Activated T-helper 1 cell treated with anti-CD3 and anti-CD28 coated beads, Interleukin-2, amount 50 U/mL, for 16 hours (primary cell): ENCODE measurements around the gene UBE2F.
"Not testable (repeated sequence)": the region's sequence is repeated elsewhere in the genome, so short reads cannot be mapped to it uniquely, and the experiment has no call there.

ENCODE experiments used
- DNase-seq, 2 donors: peaks; one replicate each; pipeline ENCODE4 v3.0.0-alpha.2; 2020; ENCODE audit warnings: low read depth in 1 of 2, low spot score in 1 of 2

Gene UBE2F

DNA sequence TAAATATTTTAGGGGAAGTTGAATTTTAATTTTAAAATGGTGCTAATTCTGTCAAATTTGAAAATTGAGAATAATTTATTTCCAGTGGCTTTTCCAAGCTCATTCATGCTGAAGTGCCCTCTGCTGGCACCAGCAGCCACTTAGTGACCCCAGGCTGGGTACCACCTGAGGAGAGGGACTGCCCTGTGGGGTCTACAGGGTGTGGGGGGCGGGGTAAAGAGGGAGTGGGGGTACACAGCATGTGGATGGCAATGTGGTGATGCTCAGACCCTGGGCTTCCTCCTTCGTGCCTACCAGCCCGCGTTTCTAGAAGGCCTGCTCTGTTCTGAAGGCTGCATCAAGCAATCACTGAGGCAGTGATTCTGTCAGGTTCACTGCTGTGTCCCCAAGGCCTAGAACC, 48.9 kb downstream of the UBE2F start:
- DNase-seq, result no peak

DNA sequence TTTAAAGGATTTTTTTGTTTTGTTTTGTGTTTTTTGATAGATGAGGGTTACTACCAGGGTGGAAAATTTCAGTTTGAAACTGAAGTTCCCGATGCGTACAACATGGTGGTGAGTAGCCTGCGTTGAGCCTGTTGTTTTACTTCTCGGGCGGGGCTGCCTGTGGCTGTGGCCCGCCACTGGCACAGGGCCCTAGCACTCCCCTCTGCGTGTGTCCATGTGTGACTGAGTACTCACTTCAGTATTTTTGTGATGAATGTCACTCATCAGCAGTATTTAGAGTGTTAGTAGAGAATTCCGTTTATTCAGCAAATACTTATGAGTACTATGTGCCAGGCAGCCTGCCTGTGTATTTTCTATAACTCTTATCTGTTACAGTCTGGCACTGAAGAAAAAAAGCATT, 49.7 kb downstream of the UBE2F start:
- no peak for DNase-seq

DNA sequence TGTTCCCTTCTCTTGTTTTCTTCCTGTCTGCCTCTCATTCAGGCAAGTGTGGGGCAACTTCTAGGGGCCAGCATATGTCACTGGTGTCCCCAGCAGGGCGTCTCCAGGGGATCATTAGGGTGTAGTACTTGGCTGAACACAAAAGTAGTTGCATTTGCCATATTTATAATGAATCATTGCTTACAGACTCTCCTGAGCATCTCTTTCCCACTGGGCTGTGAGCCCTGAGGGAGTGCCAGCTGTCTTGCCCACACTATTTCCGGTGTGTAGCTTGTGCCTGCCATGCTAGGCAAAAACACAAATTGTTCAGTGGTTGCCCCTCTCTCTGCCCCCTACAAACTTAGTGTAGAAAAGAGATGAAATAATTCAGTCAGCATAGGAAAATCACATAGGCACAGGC, 53.1 kb downstream of the UBE2F start:
- no peak for DNase-seq

DNA sequence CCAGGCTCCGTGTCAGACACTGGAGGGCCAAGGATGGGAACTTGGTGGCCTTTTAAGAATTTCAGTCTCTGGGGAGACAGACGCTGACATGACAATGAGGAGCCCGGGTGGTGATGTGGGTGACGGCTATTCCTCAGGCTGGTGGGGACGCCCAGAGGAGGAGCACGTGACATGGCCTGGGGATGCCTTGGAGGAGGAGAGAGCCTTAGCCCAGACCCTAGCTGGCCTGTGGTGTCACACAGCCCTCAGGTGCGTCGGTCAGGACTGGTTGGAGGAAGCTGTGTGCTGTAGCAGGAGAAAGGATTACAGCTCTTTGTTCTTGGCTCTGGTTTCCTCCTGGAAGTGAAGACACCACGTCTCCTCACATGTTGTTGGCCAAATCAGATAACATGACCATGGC, 54.0 kb downstream of the UBE2F start:
- no peak for DNase-seq

DNA sequence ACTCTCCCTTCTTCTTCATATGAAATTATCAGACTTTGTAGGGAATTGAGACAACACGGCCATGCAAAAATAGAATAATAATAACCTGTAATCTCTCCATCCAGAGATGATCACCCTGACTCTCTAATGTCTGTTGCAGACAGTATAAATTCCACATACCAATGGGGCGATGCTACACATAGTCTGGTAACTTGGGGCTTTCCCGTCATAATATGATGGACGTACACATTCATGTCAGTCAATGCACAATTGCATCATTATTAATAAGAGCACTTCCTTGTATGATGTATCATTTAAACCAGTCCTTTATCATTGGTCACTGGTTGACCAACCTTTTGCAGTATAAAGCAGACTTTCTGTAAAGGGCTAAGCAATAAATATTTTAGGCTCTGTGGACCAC, 54.5 kb downstream of the UBE2F start:
- no peak for DNase-seq

DNA sequence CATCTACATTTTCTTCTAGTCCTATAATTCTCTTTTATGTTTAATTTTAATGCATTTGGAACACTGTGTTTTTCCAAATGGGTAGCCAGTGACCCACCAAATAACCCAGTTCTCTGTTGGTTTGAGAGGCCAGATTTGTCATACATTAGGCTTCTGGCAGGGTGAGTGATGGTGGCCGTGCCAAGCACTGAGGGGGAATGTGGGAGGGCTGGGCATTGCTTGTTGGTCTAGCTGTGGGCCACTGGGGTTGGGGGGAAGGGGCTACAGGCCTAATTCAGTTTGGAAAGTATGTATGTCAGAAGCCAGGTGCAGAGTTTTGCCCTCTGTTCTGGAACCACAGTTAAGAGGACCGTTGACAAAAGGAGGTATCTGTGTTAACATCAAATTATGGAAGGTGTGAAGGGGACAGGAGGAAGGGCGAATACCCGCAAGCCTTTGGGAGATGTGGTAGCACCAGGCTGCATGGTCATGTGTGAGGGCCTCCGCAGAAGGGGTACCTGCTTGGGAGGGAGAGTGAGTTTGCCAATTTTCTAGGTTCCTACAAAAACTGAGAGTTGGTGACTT, 55.9 kb downstream of the UBE2F start:
- DNase-seq, result no peak

DNA sequence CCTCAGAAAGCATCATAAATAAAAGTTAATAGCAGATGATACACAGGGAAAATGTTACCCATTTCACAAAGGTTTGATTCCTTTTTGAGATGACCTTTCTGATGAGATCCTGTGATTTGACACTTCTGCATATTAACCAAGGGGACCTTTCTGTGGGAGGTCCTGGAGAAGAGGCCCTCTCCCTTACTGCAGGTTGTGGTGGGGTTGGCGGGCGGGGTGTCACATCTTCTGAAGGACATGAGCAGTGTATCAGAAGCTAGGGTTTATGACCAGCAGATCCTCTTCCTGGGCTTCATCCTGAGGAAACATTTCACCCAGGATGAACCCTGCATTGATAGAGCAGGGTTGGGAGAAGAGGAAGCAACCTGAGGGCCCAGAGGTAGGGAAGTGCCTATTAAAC, 56.8 kb downstream of the UBE2F start:
- DNase-seq, result no peak

DNA sequence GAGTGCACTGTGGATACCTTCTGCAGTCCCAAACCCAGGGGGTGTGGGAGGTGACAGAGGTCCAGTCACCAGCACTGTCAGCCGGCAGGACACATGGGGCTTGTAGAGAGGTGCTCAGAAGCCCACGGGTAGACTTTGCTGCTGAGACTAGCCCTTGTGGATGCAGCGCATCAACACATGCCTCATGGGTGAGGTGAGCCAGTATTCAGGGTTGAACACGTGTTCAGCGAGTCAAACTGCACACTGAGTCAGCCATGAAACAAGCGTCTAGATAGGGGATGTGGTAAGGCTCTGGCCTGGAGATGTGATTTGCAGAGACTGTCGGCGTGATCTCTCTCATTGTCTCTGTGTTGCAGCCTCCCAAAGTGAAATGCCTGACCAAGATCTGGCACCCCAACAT, 58.2 kb downstream of the UBE2F start:
- DNase-seq, result no peak

DNA sequence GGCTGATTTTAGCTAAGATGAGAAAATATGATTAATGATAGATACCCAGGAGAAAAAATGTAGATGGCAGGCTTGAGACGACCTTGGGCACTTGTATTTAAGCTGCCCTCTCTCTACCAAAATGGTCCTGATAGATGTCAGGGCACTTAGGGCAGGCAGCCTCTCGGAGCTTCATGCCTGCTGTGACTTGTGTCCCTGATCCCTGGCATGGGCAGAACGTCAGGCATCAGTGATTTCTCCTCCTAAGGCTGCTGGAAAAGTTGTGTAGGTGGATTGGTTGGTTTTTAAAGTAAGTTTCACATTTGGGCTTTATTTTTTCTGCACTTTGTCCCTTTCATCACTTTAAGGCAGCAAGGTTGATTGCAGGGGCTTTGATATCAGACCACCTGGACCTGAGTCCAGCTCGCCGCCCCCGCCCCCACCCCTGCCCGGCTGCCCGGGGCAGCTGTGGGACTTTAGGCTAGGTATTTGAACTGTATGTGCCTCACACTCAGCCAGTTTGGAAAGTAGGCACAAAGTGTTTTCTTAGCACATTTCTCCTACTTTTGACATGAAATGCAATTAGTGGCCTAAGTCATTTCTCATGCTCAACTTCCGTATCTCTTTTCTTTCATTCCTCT, 59.0 kb downstream of the UBE2F start:
- no peak for DNase-seq

DNA sequence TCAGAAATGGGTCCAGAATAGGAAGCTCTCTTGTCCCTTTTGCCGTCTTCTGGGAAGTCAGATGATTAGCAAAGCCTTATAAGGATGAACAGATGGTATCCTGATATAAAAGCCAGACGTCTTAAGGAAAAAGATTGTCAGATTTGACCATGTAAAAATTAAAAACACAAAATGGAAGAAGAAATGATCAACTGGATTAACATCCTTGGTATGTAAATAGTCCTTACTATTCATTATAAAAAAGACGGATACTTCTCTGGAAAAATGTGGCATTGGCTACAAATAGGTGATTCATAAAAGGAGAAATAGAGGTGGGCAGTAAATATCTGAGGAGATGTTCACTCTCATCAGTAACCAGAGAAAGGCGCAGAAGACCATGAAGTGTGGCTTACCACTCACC, 60.2 kb downstream of the UBE2F start:
- DNase-seq, result no peak

DNA sequence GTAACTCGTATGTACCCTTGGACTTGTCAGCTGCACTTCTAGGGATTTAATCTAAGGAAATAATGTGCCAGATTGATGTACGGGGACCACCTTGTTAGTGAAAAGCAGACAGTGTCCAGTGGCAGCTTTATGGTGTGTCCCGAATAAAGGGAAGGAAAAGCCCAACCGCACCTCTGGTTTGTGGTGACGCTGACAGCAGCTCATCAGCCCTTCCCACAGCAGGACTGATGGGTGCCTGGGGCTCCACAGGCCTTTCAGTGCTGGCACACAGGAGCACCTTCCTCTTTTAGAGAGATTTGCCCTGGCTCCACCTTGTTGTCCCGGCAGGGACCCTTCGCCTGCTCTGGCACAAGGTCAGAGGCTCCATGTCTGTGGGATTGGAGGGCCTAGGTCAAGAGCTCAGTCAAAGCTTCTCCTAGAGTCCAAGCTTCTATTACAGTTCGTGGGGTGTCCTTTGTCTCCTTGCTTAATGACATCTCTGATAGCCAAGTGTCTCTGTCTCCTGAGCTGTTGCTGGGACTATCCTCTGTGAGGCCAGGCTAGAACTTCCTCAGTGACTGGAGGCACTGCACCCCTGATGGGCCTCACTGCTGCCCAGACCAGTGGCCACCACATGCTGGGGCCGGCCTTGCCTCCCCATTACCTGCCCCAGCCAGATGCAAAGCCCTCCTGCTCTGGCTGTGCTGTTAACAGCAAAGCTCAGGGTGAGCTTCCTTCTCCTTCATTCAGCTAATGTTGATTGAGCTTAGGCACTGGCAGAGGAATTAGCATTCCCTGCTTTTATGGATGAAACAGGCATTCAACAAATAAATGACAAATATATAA, 61.0 kb downstream of the UBE2F start:
- no peak for DNase-seq

DNA sequence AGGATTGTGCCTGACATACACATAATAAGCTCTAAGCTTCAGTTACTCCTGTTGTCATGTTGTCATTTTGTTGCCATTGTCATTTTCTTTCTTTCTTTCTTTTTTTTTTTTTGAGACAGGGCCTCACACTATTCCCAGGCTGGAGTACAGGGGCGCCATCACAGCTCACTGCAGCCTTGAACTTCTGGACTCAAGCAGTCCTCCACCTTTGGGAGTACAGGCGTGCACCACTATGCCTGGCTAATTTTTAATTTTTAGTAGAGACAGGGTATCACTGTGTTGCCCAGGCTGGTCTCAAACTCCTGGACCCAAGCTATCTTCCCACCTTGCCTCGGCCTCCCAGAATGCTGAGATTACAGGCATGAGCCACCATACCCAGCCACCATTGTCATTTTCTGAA, 63.0 kb downstream of the UBE2F start:
- no peak for DNase-seq

DNA sequence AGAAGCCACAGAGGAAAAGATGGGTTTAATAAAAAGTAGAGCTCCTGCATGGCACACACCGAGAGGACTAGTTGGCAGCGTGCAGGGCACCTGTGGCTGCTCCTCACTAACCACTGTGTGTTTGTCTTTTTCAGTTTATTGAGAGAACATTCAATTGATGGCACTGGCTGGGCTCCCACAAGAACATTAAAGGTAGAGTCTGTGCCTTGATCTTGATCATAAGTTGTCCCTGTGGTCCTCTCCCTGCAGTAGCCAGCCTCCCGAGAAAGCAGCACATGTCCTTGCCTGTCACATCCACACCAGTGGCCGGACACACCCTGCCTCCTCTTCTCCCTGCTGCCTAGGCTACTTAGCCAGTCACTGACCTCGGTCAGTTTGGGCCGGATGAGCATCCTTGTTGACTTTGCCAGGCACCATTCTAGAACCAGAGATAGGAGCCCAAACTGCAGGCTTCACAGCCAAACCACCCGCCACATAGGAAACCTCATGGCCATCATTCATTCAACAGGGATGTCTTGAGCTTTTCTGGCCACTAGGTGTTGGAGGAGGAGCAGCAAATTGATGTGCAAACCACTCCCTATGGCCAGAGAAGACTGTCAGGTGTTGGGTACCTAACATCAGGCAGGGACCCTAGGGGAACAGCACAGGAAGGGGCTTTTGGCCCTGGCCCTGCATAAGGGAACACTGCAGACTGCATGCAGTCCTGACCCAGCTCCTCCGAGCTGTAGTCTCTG, 63.8 kb downstream of the UBE2F start:
- no peak for DNase-seq

DNA sequence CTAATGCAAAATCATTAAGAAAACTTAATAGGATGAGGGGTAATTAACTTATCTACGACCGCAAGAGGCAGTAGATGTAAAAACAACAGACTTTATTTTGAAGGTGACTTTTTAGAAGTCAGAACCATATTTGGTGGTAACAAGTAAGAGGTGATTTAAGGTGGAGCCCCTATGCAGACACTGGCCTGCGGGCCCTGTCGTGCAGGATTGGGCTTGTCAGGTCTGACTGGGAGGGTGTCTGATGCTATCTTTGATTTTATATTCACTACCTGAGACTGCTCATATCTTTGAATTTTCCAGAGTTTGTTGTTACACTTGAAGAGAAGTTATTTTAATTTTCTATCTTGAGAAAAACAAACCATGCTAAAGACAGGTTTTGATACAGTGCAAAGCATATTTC, 64.9 kb downstream of the UBE2F start:
- no peak for DNase-seq

DNA sequence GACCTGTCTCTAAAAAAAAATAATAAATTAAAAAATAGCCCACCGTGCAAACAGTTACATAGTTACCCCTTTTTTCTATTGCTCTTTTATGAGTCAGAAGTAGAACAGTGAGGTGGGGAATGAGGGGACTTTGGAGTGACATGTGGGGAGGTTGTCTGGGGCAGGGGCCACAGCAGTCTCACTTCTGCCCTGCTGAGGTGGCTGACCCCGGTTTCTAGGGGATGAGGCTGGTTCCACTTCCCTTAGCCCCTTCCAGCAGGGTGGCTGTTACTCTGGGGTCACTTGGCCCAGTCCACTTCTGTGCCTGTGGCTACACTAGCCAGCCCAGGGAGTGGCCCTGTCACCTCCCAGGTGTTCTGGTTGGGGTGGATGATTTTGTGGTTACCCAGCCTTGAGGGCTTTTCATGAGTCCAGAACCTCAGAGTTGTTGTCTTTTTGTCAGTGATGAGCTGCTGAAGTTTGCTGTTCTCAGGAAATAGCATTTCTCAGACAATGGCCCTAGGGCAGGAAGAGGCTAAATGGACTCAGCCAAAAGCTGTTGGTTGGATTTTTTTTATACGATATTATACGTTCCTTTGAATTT, 66.0 kb downstream of the UBE2F start:
- no peak for DNase-seq

DNA sequence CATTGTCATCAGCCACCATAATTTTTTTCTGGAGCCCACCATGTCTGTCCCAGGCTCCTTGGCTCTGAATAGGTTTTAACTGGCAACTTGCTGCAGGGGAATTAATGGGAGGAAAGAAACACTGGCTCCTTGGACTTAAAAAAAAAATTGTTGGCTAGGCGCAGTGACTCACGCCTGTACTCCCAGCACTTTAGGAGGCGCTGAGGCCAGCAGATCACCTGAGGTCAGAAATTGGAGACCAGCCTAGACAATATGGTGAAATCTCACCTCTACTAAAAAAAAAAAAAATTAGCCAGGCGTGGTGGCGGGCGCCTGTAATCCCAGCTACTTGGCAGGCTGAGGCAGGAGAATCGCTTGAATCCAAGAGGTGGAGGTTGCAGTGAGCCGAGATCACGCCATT, 67.2 kb downstream of the UBE2F start:
- DNase-seq, result not testable (repeated sequence)

DNA sequence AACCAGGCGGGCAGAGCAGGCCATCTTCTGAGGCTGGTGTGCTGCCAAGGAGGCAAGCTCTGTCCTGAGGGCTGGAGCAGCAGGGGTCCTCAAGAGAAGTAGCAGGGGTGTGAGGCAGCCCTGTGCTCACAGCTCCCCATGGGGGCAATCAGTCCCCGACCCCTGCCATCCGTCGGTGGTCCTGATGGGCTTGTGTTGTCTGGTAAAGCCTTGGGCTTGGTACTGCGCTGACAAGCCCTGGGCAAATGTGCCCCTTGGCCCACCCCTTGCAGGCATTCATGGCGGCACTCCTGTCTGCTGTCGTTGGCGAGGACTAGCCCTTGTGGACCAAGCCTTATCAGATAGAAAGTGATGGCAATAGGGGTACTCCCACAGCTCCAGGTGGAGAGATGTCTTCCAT, 71.4 kb downstream of the UBE2F start:
- DNase-seq, result no peak

DNA sequence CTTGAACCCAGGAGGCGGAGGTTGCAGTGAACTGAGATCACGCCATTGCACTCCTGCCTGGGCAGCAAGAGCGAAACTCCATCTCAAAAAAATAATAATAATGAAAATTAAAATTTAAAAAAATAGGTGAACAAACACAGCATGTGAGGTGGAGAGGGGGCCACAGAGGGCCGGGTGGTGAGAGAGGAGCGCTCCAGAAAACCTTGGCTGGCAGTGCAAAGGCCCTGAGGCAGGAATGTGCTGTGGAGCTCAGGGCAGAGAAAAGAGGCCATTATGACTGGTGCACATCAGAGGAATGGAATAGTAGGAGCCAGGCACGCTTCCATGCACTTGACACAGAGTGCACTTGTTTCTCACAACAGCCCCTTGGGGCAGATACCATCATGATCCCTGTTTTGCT, 72.3 kb downstream of the UBE2F start:
- no peak for DNase-seq

DNA sequence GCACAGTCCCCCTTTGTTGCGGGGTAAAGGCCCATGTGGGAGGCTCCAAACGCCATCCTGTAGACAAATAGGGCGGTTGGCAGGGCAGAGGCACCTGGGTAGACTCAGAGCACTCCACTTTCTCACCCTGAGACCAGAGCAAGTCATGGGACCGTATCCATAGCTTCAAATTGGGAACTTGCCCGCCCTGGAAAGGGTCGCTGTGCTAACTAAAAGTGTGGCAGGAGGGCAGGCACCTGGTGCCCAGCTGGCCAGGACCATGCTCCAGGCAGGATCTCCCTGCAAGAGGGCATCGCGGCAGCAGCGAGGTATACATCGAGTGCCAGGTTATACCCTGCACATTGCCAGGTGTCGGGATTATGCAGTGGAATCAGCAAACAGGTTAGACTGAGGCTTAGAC, 73.2 kb downstream of the UBE2F start:
- no peak for DNase-seq

DNA sequence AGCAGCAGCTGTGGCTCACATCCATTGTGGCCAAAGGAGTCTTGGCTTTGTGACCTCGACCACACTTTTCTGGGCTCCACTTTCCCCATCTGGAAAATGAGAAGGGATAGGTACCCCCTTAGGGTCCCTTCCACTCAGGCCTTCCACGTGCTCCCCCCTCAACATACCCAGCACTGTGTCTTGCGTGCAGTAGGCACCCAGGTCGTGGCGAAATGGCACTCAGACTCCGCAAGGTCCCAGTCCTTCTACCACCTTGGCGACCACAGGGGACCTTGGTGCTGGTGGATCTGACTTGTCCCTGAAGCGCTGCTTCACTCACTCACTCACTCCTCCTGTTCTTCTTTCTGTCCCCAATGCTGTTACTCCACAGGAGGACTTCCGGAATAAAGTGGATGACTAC, 74.1 kb downstream of the UBE2F start:
- no peak for DNase-seq

DNA sequence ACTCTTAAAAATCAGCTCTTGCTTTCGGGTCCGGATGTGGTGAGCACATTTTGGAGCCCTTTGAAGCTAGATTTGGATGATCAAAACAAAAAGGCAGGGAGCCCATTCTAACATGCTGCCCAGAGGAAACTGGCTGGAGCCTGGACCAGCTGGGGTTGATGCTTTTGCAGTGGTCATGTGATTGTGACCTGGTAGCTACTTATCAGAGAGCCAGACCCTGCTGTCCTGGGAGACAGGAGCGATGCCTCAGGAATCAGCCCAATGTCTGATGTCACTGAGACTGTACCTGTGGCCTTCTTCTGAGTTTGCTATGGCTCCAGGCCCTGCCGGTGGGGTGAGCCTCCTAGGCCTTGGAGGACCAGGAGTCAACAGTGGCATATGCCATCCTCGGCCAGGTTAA, 75.3 kb downstream of the UBE2F start:
- DNase-seq, result no peak
